Measurements from ENCODE around the gene SPINT3. TPM values are rescaled to one million over a fixed set of nuclear protein-coding genes. Genes with fewer than 3 reads are reported as not detected.

SPINT3 gene
- total RNA-seq, 1 donor from 2014 or later = not detected

- Histone ChIP-seq H3K9me3 (no peaks in the 10 kb centered on the region), H3K4me1 (peaks cover 7 to 12% of the 10 kb centered on the region in 2 donors), H3K27me3 (peaks cover 4% of the 10 kb centered on the region), H3K36me3 (no peaks in the 10 kb centered on the region), H3K27ac (no peak overlapping the region), H3K4me3 (peak overlapping the region; percentile 61 to 67)
- TF ChIP-seq, protein P1, sequence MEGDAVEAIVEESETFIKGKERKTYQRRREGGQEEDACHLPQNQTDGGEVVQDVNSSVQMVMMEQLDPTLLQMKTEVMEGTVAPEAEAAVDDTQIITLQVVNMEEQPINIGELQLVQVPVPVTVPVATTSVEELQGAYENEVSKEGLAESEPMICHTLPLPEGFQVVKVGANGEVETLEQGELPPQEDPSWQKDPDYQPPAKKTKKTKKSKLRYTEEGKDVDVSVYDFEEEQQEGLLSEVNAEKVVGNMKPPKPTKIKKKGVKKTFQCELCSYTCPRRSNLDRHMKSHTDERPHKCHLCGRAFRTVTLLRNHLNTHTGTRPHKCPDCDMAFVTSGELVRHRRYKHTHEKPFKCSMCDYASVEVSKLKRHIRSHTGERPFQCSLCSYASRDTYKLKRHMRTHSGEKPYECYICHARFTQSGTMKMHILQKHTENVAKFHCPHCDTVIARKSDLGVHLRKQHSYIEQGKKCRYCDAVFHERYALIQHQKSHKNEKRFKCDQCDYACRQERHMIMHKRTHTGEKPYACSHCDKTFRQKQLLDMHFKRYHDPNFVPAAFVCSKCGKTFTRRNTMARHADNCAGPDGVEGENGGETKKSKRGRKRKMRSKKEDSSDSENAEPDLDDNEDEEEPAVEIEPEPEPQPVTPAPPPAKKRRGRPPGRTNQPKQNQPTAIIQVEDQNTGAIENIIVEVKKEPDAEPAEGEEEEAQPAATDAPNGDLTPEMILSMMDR (IDR thresholded peaks at IDR 0.05) = peak in 1 of 3 experiments; percentile 20
- DNase-seq (ENCODE audit: low spot score in 2 of 2) = no peak
- intact Hi-C loops (cut with DNase I) = no loop called here
These were observed 44.5 kb downstream of the SPINT3 start for GRCh38 chr20:45470937-45471336.

- Histone ChIP-seq H3K4me3 (peak overlapping the region; percentile 61 to 67), H3K36me3 (no peaks in the 10 kb centered on the region), H3K27me3 (peaks cover 4% of the 10 kb centered on the region), H3K27ac (no peak overlapping the region), H3K9me3 (no peaks in the 10 kb centered on the region), H3K4me1 (peaks cover 7 to 12% of the 10 kb centered on the region in 2 donors)
- intact Hi-C loops (cut with DNase I) = no loop called here
- DNase-seq (ENCODE audit: low spot score in 2 of 2) = no peak
- TF ChIP-seq, protein P1 (IDR thresholded peaks at IDR 0.05) = no peak
These were observed 45.0 kb downstream of the SPINT3 start for GRCh38 chr20:45470262-45470931.

DNA sequence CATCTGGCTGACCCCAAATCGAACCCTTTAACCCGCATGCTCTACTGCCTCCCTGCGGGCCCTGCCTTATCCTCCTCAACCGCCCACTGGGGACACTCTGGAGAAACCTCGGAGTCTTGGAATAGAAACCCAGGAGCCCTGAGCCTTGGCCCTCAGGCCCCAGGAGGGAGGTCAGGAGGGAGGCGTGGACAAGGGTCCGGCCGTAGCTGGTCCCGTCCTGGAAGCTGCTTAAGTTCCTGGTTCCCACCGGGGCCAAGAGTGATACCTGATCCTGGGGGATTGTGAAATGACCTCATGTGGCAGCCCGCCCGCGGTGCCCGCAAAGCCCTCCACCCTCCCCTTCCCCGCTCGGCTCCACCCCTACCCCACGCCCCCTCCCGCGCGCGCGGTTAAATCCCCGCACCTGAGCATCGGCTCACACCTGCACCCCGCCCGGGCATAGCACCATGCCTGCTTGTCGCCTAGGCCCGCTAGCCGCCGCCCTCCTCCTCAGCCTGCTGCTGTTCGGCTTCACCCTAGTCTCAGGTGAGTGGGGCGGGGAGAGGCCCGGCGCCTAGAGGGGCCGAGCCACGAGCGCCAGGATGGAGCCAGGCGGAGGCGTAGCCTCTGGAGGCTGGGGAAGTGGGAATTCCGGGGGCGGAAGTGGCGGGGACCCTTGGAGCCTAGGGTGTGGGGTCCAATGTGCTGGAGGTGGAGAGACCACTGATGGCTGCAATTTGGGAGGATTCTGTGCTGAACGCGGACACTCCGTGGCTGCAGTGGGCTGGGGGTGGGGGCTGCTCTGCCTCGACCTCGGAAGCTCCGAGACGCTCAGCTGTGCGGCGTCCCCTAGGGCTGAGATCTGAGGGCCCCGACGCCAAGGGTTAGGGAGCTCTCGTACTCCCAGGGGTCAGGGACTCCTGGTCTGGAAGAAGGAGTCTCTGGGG is 45.8 kb downstream of the SPINT3 start, which contains the start of gene WFDC2:
Gene WFDC2 (plus strand): TSS at position 418 of the 926 bp plus-strand sequence. CDS start 29 bp downstream, at position 447.
- intact Hi-C loops (cut with DNase I) = no loop called here
- Histone ChIP-seq H3K27me3 (peaks cover 4% of the 10 kb centered on the region), H3K9me3 (no peaks in the 10 kb centered on the region), H3K4me3 (peak within 1 kb of the TSS; percentile 61 to 67), H3K36me3 (no peaks in the 10 kb centered on the region), H3K27ac (no peak within 1 kb of the TSS), H3K4me1 (peaks cover 7 to 12% of the 10 kb centered on the region in 2 donors)
- DNase-seq (ENCODE audit: low spot score in 2 of 2) = no peak
- TF ChIP-seq, protein P1 (IDR thresholded peaks at IDR 0.05) = no peak

DNA sequence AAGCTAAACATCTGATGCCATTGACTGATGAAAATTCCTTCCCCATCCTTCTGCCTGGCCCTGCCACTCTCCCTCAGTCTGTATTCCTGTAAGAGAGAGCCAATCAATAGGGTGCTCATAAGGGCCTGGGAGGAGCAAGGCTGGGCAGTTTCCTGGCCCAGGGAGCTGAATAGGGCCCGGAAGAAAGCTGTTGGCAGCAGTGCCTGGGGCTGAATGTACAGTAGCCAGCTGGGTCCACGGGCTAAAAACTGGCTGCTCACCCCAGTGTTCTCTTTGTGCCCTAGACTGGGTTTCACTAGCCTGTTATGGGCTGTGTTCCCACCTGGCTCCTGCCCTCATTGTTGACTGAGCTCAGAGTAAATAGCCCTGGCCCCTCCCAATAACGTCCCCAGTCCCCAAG is 47.6 kb downstream of the SPINT3 start:
- TF ChIP-seq, protein P1 (IDR thresholded peaks at IDR 0.05) = no peak
- Histone ChIP-seq H3K27ac (no peak overlapping the region), H3K9me3 (no peaks in the 10 kb centered on the region), H3K27me3 (peaks cover 4% of the 10 kb centered on the region), H3K4me3 (no peak overlapping the region), H3K4me1 (peaks cover 7 to 12% of the 10 kb centered on the region in 2 donors), H3K36me3 (no peaks in the 10 kb centered on the region)
- DNase-seq (ENCODE audit: low spot score in 2 of 2) = no peak
- intact Hi-C loops (cut with DNase I) = no loop called here

- H3K27me3 ChIP-seq = peaks cover 4% of the 10 kb centered on the region
- H3K4me1 ChIP-seq = peaks cover 7 to 12% of the 10 kb centered on the region in 2 donors
- H3K36me3 ChIP-seq = no peaks in the 10 kb centered on the region
- TF ChIP-seq, protein P1 (IDR thresholded peaks at IDR 0.05) = no peak
- intact Hi-C loops (cut with DNase I) = no loop called here
- H3K27ac ChIP-seq = no peak overlapping the region
- no peaks in the 10 kb centered on the region for H3K9me3 ChIP-seq
- H3K4me3 ChIP-seq = no peak overlapping the region
- no peak for DNase-seq (ENCODE audit: low spot score in 2 of 2)
These were observed 48.2 kb downstream of the SPINT3 start for GRCh38 chr20:45467172-45467571.

All from ascending aorta (tissue), 2 donors.